Stimulated activated naive CD4-positive, alpha-beta T cell (primary cell): ENCODE measurements around the gene SERPINB1.
A peak's percentile ranks its signal among the peaks of the same experiment; 100 is the strongest.

ENCODE experiments used
- DNase-seq, 6 experiments: peaks; one replicate each; lab custom pipeline; 2025; lab: John Stamatoyannopoulos, UW

The SERPINB1 gene

GRCh38 chr6:2850538-2851113 lies 9.0 kb upstream of the SERPINB1 start:
- DNase-seq, result no peak

GRCh38 chr6:2848851-2849250 lies 7.2 kb upstream of the SERPINB1 start:
- peak; percentile 36 to 79 (median 58) for DNase-seq

GRCh38 chr6:2845880-2846208 lies 4.2 kb upstream of the SERPINB1 start:
- DNase-seq, result no peak

DNA sequence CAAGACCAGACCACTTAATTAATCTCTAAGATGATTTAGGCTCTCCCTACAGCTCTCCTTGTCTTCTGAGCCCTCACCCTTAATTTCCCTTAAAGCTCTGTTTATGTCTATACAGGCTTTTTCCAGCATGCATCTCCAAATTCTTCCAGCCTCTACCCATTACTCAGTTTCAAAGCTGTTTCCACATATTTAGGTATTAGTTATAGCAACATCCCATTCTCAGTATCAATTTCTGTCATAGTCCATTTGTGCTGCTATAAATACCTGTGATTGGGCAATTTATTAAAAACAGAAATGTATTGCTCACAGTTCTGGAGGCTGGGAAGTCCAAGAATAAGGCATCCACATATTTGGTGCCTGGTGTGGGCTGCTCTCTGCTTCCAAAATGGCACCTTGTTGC lies 2.3 kb upstream of the SERPINB1 start:
- no peak for DNase-seq

GRCh38 chr6:2843138-2843740 lies 1.6 kb upstream of the SERPINB1 start:
- DNase-seq, result no peak

DNA sequence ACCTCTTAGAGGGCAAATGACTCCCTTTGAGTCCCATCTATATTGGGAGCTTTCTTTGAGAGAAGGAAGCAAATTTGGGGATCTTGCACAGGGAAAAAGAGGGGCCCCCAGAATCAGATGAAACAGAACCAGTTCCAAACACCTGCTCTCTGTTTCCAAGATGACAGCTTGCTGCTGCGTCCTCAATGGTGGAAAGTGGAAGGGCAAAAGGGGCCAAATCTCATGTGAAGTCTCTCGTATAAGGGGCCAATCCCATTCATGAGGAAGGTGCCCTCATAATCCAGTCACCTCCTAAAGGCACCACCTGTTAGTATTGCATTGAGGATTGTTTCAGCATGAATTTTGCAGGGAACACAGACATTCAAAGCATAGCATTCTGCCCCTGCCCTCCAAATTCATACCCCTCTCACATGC lies 483 bp upstream of the SERPINB1 start:
- no peak for DNase-seq

- no peak for DNase-seq
These were observed 958 bp downstream of the SERPINB1 start for GRCh38 chr6:2840749-2841061.

GRCh38 chr6:2839982-2840748 lies 1.5 kb downstream of the SERPINB1 start:
- no peak for DNase-seq

DNA sequence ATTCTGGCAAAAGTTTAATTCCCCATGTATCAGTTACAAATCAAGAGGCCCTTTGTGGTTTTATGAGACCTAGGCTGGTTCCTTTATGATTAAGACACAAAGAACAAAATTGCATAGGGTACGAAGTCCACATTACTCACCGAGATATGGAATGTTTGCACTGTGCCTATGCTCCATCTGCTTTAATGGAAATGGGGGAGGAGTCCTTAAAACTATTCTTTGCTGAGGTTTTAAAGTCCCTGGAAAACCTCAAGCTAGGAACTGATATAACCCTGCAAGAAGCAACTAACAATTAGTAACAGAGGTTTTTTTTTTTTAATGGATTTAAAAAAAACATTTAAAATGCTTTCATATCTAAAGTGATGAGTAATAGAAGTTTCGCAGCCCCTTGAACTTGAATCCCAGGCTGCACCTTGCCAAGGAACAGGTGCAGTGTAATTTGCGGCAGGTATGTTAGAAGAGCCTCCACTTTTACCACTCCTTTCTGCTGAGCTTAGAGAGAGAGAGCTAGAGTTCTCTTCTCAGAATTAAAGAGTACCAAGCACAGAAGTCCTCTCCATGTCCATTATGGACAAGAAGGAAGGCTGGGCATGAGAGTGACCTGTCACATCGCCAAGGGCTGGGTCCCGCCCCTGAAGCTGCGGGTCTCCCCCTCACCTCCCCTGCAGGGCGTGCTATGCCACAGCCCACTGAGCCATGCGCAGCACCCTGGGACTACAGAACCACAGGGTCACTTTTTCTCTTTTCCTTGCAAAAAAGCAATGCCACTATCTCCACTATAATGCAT lies 2.3 kb downstream of the SERPINB1 start:
- no peak for DNase-seq

DNA sequence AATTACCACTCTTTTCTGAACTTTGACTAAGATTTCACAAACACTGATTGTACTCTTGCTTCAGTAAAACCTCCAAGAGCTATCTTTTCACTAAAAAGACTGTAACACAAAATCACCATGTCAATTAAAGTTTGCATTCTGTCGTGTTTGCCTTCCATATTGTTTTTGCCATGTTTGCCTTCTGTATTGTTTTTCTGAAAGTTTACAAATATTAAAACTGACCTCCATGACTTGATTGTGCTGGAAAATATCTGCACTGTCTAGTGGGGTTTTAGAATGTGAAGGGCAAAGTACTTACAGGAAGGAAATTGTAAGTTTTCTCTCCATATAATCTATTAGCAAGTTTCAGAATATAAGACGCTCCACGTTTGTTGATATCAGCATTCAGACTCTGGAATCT lies 3.4 kb downstream of the SERPINB1 start:
- DNase-seq, result no peak

DNA sequence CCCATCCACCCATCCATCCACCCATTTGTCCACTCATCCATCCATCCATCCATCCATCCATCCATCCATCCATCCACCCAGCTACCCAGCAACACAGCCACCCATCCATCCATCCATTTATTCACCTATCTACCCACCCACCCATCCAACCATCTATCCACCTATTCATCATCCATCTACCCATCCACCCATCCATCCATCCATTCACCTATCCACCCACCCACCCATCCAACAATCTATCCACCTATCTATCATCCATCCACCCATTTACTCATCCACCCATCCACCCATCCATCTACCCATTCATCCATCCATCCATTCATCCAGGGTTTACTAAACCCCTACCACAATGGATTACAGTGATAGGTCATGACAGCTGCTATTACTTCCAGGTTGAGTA lies 7.4 kb downstream of the SERPINB1 start:
- no peak for DNase-seq

DNA sequence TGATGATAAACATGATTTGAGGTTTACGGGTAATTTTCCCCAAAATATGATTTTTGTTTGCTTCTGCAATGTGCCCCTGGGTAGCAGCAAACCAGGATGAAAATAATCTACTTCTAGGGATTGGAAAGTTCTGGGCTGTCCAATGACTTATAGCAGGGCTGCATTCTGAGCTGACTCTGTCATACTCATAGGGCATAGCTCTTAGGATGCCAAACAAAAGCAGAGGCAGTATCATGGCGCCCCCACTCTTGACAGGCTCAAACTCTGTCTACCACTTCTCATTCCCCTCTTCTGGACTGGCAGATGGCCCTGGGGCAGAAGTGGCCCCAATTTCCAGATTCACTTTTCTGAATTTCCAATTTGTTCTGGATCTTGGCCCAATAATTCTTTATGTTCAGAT lies 10.3 kb downstream of the SERPINB1 start:
- no peak for DNase-seq

GRCh38 chr6:2830183-2830582 lies 11.5 kb downstream of the SERPINB1 start:
- DNase-seq, result no peak

DNA sequence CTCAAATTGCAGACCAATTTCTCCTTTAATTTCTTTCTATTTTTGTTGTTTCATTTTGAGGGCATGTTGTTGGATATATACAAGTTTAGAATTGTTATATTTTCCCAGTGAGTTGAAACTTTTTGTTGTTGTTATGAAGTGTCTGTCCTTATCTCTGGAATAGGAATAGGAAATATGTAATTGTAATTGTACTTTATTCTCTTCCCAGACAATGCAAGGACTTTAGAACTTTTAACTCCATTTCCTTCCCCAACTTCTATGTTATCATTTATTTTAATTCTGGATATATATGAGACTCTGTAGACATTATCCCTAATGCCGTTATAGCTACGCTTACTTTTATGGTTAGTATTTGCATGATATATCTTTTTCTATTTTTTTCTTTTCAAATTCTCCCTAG lies 12.4 kb downstream of the SERPINB1 start:
- no peak for DNase-seq

- no peak for DNase-seq
These were observed 13.0 kb downstream of the SERPINB1 start for GRCh38 chr6:2828629-2829028.

DNA sequence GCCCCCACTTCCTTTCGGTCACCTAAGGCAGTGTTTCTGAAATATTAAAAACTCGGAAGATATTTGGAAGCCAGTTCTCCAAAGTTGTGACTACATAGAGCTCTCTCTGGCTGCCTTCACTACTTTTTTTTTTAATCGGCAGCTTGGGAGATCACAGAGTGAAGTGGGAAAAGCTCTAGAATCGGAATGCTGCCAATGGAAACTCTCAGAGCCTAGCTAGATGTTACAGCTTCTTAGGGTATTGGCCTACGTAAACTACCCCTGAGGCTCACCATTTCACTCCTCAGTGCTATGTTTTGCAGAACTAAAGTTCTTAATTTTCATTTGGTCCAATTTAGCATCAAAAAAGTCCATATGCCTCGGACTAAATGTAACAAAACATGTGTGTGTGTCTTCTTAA lies 14.5 kb downstream of the SERPINB1 start:
- no peak for DNase-seq

- DNase-seq, result no peak
These were observed 15.5 kb downstream of the SERPINB1 start for GRCh38 chr6:2826131-2826530.

DNA sequence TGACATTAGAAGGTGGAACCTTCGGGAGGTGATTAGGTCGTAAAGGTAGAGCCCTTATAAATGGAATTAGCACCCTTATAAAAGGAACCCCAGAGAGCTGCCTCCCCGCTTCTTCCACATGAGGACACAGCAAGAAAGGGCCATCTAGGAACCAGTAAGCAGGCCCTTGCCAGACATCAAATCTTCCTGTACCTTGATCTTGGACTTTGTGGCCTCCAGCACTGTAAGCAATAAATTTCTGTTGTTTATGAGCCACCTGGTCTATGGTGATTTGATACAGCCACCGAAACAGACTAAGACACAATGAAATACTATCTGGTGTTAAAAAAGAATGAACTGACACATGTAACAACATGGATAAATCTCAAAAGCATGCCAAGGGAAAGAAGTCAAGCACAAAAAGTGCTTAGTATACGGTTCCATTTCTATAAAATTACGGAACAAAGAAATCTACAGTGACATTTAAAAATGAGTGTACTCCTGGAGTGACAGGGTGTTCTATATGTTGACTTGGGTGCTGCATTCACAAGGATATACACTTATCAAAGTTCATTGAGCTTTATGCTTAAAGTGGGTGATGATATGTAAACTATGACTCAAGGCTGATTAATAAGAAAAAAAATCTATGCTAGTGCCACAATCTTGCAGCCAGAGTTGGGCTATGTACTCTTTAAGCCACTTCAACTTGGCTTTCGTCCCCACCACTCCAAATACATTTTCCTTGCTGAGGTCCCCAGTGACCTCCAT lies 18.4 kb downstream of the SERPINB1 start:
- no peak for DNase-seq

- DNase-seq, result no peak
These were observed 20.1 kb downstream of the SERPINB1 start for GRCh38 chr6:2821554-2821953.

DNA sequence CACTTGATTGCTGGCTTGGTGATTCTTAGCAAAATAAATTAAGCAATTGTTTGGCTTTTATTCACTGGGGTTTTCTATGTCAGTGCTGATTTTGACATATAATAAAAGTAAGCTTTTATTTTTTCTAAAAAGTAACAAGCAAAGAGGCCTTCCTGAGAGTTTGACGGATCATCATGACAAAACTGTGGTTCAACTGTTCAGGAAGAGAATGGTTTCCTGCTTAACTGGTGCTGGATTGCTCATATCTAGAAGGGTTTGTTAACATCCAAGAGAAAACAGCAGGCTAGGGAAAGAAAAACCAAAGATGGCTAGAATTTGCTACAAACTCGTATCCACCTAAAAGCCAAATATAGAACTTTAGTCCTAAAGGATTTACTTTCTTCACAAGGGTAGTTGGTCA lies 21.2 kb downstream of the SERPINB1 start:
- DNase-seq, result no peak

DNA sequence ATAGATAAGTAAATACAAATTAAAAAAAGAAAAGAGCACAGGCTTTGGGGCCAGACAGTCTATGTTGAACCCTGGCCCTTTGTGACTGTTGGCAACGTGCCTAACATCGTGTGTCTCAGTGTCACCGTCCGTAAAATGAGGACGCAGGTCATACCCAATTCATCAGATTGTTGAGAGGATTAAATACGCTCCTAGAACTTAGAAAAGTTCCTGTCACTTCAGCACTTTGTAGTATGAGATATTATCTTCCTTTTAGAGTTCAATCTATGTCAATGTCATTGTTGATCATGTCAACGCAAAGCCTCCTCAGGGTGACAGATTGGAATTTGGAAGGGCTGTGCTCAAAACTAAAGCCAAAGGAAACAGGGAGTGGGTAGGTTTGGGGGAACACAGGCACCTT lies 21.7 kb downstream of the SERPINB1 start:
- DNase-seq, result no peak

- no peak for DNase-seq
These were observed 22.5 kb downstream of the SERPINB1 start for GRCh38 chr6:2819115-2819514.
